Thyroid gland (tissue), 4 donors: ENCODE data around the gene UNC13A. TPM values are rescaled to one million over a fixed set of nuclear protein-coding genes. Genes with fewer than 3 reads are reported as not detected.
A peak's percentile ranks its signal among the peaks of the same experiment; 100 is the strongest.
"Not testable (repeated sequence)": the region's sequence is repeated elsewhere in the genome, so short reads cannot be mapped to it uniquely, and the experiment has no call there.

ENCODE experiments used
- DNase-seq, 2 donors: peaks; one replicate each; pipeline ENCODE4 v3.0.0-alpha.2; 2019
- H3K27ac ChIP-seq, 3 donors: fragments of 200-600 bp; sonication (generic); 1 replicate in 2 of 3; 2 replicates in 1 of 3; pipeline ENCODE4 v1.5.1; 2016 to 2019; ENCODE audit warnings: mild to moderate bottlenecking in 1 of 3, moderate library complexity in 1 of 3
- H3K27me3 ChIP-seq: fragments of 200-600 bp; sonication (generic); one replicate; pipeline ENCODE4 v1.5.1; 2019
- H3K36me3 ChIP-seq, 2 donors: fragments of 200-600 bp; sonication (generic); one replicate each; pipeline ENCODE4 v1.5.1; 2016 to 2019
- H3K4me1 ChIP-seq, 2 donors: fragments of 200-600 bp; sonication (generic); one replicate each; pipeline ENCODE4 v1.5.1; 2017 to 2019
- H3K4me3 ChIP-seq, 3 donors: fragments of 200-600 bp; sonication (generic); replicated peaks in 1 of 3; 1 replicate in 2 of 3; 2 replicates in 1 of 3; pipeline ENCODE4 v1.5.1; 2016; ENCODE audit warnings: mild to moderate bottlenecking in 1 of 3
- H3K9me3 ChIP-seq: fragments of 200-600 bp; sonication (generic); one replicate; pipeline ENCODE4 v1.5.1; 2017
- CTCF ChIP-seq, 6 experiments: fragments of 200-600 bp in 3 of 6; fragments of 450-650 bp in 3 of 6; sonication (generic) in 3 of 6; IDR thresholded peaks; one replicate each; pipeline ENCODE4 v1.5.1; 2016 to 2019; ENCODE audit warnings: antibody characterized with exemption in 6 of 6, mild to moderate bottlenecking in 2 of 6, inconsistent platforms in 1 of 6, moderate library complexity in 1 of 6
- POLR2A ChIP-seq, 2 donors: fragments of 450-650 bp; IDR thresholded peaks; one replicate each; pipeline ENCODE4 v1.6.1; 2017; ENCODE audit warnings: antibody characterized with exemption in 2 of 2, mild to moderate bottlenecking in 2 of 2, moderate library complexity in 1 of 2
- WGBS, 2 donors: methylation state at CpG; one replicate each; pipeline ENCODE4 v1.1.5; 2017; 5-methylcytosine and 5-hydroxymethylcytosine counted together
- intact Hi-C: fragments of 100-400 bp; cut with DNase I; formaldehyde crosslinking; loops from one replicate; pipeline ENCODE4 v1.15.1; 2023
- total RNA-seq, 4 donors: library from RNA; depleted of rRNA; stranded (reverse); fragments of >200 nt; gene quantifications; one replicate each; pipeline ENCODE4 v1.2.3, GENCODE V29; 2016

The UNC13A gene
- total RNA-seq, 4 donors from 2014 or later, result under 0.01 to 2.7 (median 0.21) TPM

DNA sequence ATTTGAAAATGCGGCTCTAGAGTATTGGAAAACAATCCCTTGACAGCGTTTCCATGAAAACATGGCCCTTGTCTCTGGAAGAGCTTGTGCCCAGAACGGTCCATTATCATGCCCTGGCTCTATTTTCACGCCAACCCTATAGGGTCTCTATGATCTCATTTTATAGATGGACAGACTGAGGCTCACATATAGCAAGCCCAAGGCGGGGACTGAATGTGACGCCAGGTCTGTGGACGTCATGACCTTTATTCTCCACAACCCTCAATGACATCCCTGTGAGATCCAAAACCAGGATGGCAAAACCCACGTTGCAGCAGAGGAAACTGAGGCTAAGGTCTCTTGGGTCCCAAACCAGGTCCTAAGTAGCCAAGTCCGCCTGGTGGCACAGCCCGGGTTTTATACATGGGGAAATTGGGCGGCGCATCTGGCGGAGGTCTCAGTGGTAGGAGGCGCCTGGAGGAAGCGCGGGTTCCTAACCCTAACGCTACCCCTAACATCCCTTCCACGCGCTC lies 133.1 kb downstream of the UNC13A start:
- no peak for TF ChIP-seq POLR2A (IDR thresholded peaks at IDR 0.05)
- no peak for TF ChIP-seq CTCF (IDR thresholded peaks at IDR 0.05)
- Histone ChIP-seq H3K4me3 (peak overlapping the region in 1 of 3 donors; percentile 93), H3K4me1 (peaks cover 12 to 15% of the 10 kb centered on the region in 2 donors), H3K27me3 (no peaks in the 10 kb centered on the region), H3K36me3 (peaks cover 0 to 4% of the 10 kb centered on the region in 2 donors), H3K9me3 (no peaks in the 10 kb centered on the region), H3K27ac (peak overlapping the region in 2 of 3 donors; percentile 1 to 75)
- no peak for DNase-seq
- WGBS, 2 donors, result 17 to 38% methylated on average over 8 to 16 of the region's 19 CpGs
- intact Hi-C loops, result loop anchor here (5.0 kb wide), 1 partner anchor 43 kb away; the partner anchor contains the start of gene PGLS

DNA sequence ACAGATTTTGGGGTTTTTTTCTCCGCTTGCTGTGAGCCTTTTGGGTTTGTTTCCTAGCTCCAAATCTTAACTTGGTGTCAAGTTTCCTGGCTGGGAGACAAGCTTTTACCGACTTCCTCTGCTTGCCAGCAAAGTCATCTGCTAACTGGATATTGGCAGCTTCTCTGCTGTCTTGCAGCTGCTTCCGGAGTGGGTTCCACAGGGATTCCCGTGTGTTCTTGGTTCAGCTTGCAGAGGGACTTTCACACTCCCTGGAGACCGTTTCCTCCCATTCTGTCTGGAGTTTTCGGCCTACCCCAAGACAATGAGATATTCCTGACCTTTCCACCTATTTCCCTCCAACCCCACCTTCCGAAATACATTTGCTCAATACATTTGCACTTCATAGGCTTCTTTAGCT lies 134.9 kb downstream of the UNC13A start:
- no peaks in the 10 kb centered on the region for H3K9me3 ChIP-seq
- TF ChIP-seq CTCF (IDR thresholded peaks at IDR 0.05) (no peak), POLR2A (IDR thresholded peaks at IDR 0.05) (no peak)
- DNase-seq, result peak; percentile 14 to 30
- H3K27me3 ChIP-seq, result no peaks in the 10 kb centered on the region
- intact Hi-C loops, result no loop called here
- H3K27ac ChIP-seq, result peak overlapping the region in 1 of 3 donors; percentile 20
- H3K4me1 ChIP-seq, result peaks cover 12 to 15% of the 10 kb centered on the region in 2 donors
- no peak overlapping the region for H3K4me3 ChIP-seq
- 41 to 42% methylated on average over 7 of the region's 7 CpGs for WGBS, 2 donors
- no peaks in the 10 kb centered on the region for H3K36me3 ChIP-seq

DNA sequence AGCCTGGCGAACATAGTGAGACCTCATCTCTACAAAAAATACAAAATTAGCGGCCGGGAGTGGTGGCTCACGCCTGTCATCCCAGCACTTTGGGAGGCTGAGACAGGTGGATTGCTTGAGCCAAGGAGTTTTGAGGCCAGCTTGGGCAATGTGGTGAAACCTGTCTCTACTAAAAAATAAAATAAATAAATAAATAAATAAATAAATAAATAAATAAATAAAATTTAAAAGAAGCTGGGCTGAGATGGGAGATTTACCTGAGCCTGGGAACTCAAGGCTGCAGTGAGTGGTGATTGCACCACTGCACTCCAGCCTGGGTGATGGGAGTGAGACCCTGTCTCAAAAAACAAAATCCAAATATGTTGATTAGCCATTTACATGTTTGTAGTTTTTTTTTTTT lies 135.4 kb downstream of the UNC13A start:
- H3K27me3 ChIP-seq, H3K9me3 ChIP-seq, H3K4me3 ChIP-seq, intact Hi-C loops, H3K27ac ChIP-seq, H3K36me3 ChIP-seq, DNase-seq: not testable (repeated sequence)
- 95 to 97% methylated on average over 4 of the region's 4 CpGs for WGBS, 2 donors
- H3K4me1 ChIP-seq, result peaks cover 12 to 15% of the 10 kb centered on the region in 2 donors

Other genes starting within 250 kb of the UNC13A start
- gene TMEM221, start 239.7 kb downstream of the UNC13A start, total RNA-seq, result under 1 TPM in 1 of 4 donors, not detected in 3; 0.56 TPM
- not detected for gene NXNL1, start 227.4 kb downstream of the UNC13A start, total RNA-seq
- gene SLC27A1, start 217.8 kb downstream of the UNC13A start, total RNA-seq, result 10 to 100 TPM; 25.3 to 40.7 (median 28.1) TPM
- 100 to 1,000 TPM in 2 of 4 donors, 10 to 100 TPM in 2; 71.5 to 138 (median 97.7) TPM for gene PGLS, start 176.7 kb downstream of the UNC13A start, total RNA-seq
- 10 to 100 TPM; 19.3 to 35.9 (median 33.0) TPM for gene COLGALT1, start 132.7 kb downstream of the UNC13A start, total RNA-seq
- gene MAP1S, start 31.1 kb upstream of the UNC13A start, total RNA-seq, result 10 to 100 TPM; 17.9 to 35.5 (median 27.9) TPM
- 1 to 10 TPM in 1 of 4 donors, under 1 TPM in 2, not detected in 1; 0.40 to 1.6 (median 0.67) TPM for gene FCHO1, start 63.1 kb upstream of the UNC13A start, total RNA-seq
- 1 to 10 TPM in 1 of 4 donors, under 1 TPM in 1, not detected in 2; 0.78 to 1.3 TPM for gene B3GNT3, start 106.8 kb upstream of the UNC13A start, total RNA-seq
- under 1 TPM in 2 of 4 donors, not detected in 2; 0.89 to 0.94 TPM for gene INSL3, start 133.2 kb upstream of the UNC13A start, total RNA-seq
- 10 to 100 TPM in 1 of 4 donors, 1 to 10 TPM in 3; 1.8 to 12.3 (median 5.2) TPM for gene JAK3, start 159.6 kb upstream of the UNC13A start, total RNA-seq
- gene RPL18A, start 171.6 kb upstream of the UNC13A start, total RNA-seq, result 1,000 to 10,000 TPM in 2 of 4 donors, 100 to 1,000 TPM in 2; 718 to 1,678 (median 1,197) TPM
- 1 to 10 TPM in 3 of 4 donors, under 1 TPM in 1; 0.34 to 4.3 (median 2.6) TPM for gene SLC5A5, start 183.6 kb upstream of the UNC13A start, total RNA-seq
- 10 to 100 TPM; 35.7 to 65.6 (median 51.9) TPM for gene CCDC124, start 244.7 kb upstream of the UNC13A start, total RNA-seq